WTC11 (cell line): ENCODE results near the gene ODAD3. TPM values are rescaled to one million over a fixed set of nuclear protein-coding genes. Genes with fewer than 3 reads are reported as not detected.
A peak's percentile ranks its signal among the peaks of the same experiment; 100 is the strongest.

Source experiments
- ATAC-seq: fragments of 200-7000 bp; cut with Tn5 transposase; 2 replicates; pipeline ENCODE4 v1.10.0; 2021; ENCODE audit warnings: mild to moderate bottlenecking, moderate library complexity
- CTCF ChIA-PET: fragments of 300-600 bp; sonication (Branson Sonifier 250); formaldehyde crosslinking; loops from one replicate; lab custom pipeline; 2021; ENCODE audit warnings: antibody characterized with exemption; lab: Charles Lee
- POLR2A ChIA-PET: fragments of 350-600 bp; sonication (Branson Sonifier 250); formaldehyde crosslinking; loops from one replicate; lab custom pipeline; 2021; ENCODE audit warnings: antibody characterized with exemption; lab: Charles Lee
- DNase-seq: peaks from one replicate; pipeline ENCODE4 v3.0.0; 2021; ENCODE audit warnings: low spot score
- H3K27ac Mint-ChIP-seq: 2 replicates; pipeline ENCODE4 v1.8.0; 2021; ENCODE audit warnings: mixed read lengths
- H3K27me3 Mint-ChIP-seq: 2 replicates; pipeline ENCODE4 v1.8.0; 2021; ENCODE audit warnings: low read depth, mild to moderate bottlenecking, moderate library complexity, mixed read lengths
- H3K36me3 Mint-ChIP-seq: 2 replicates; pipeline ENCODE4 v1.8.0; 2021; ENCODE audit warnings: mixed read lengths
- H3K4me1 Mint-ChIP-seq: 2 replicates; pipeline ENCODE4 v1.8.0; 2022; ENCODE audit warnings: mixed read lengths
- H3K4me3 Mint-ChIP-seq: 2 replicates; pipeline ENCODE4 v1.8.0; 2021; ENCODE audit warnings: mild to moderate bottlenecking, moderate library complexity, mixed read lengths
- H3K9me3 Mint-ChIP-seq: 2 replicates; pipeline ENCODE4 v1.8.0; 2021; ENCODE audit warnings: mixed read lengths
- ATF3 ChIP-seq: sonication (generic); formaldehyde crosslinking; conservative IDR thresholded peaks from 2 replicates; pipeline ENCODE4 v1.8.1; 2022; ENCODE audit warnings: mild to moderate bottlenecking, missing genetic modification reagents
- E2F5 ChIP-seq: sonication (generic); formaldehyde crosslinking; IDR thresholded peaks from 2 replicates; pipeline ENCODE4 v1.8.1; 2022; ENCODE audit warnings: mild to moderate bottlenecking, moderate library complexity, missing genetic modification reagents
- ESRRA ChIP-seq: sonication (generic); formaldehyde crosslinking; IDR thresholded peaks from 2 replicates; pipeline ENCODE4 v1.8.1; 2022; ENCODE audit warnings: mild to moderate bottlenecking, missing genetic modification reagents, borderline replicate concordance
- ETV6 ChIP-seq: sonication (generic); formaldehyde crosslinking; IDR thresholded peaks from 2 replicates; pipeline ENCODE4 v1.8.1; 2022; ENCODE audit warnings: mild to moderate bottlenecking, missing genetic modification reagents
- FOXJ3 ChIP-seq: sonication (generic); formaldehyde crosslinking; IDR thresholded peaks from 2 replicates; pipeline ENCODE4 v1.9.0; 2021; ENCODE audit warnings: missing genetic modification reagents, mild to moderate bottlenecking, borderline replicate concordance
- HMGA2 ChIP-seq: fragments of 250-450 bp; sonication (Bioruptor Pico); IDR thresholded peaks from 2 replicates; pipeline ENCODE4 v1.4.0; 2021; ENCODE audit warnings: mild to moderate bottlenecking, moderate library complexity
- JAZF1 ChIP-seq: fragments of 250-450 bp; sonication (Bioruptor Pico); IDR thresholded peaks from 2 replicates; pipeline ENCODE4 v1.9.0; 2021; ENCODE audit warnings: moderate library complexity, mild to moderate bottlenecking, inconsistent platforms
- JUN ChIP-seq: sonication (generic); formaldehyde crosslinking; IDR thresholded peaks from 2 replicates; pipeline ENCODE4 v1.8.0; 2023; ENCODE audit warnings: mild to moderate bottlenecking, missing genetic modification reagents
- MLX ChIP-seq: sonication (generic); formaldehyde crosslinking; IDR thresholded peaks from 2 replicates; pipeline ENCODE4 v1.8.1; 2023; ENCODE audit warnings: mild to moderate bottlenecking, missing genetic modification reagents, moderate library complexity
- NFYB ChIP-seq: sonication (generic); formaldehyde crosslinking; conservative IDR thresholded peaks from 2 replicates; pipeline ENCODE4 v1.8.0; 2022; ENCODE audit warnings: low read depth, missing genetic modification reagents
- PRDM15 ChIP-seq: sonication (generic); formaldehyde crosslinking; IDR thresholded peaks from 2 replicates; pipeline ENCODE4 v1.8.0; 2022; ENCODE audit warnings: missing genetic modification reagents
- SMAD3 ChIP-seq: sonication (generic); formaldehyde crosslinking; IDR thresholded peaks from 2 replicates; pipeline ENCODE4 v1.8.0; 2022; ENCODE audit warnings: missing genetic modification reagents, mild to moderate bottlenecking, borderline replicate concordance
- SMAD4 ChIP-seq: sonication (generic); formaldehyde crosslinking; IDR thresholded peaks from 2 replicates; pipeline ENCODE4 v1.8.0; 2022; ENCODE audit warnings: mild to moderate bottlenecking, missing genetic modification reagents
- ZNF396 ChIP-seq: fragments of 250-450 bp; sonication (Bioruptor Pico); IDR thresholded peaks from 2 replicates; pipeline ENCODE4 v1.8.0; 2021; ENCODE audit warnings: mild to moderate bottlenecking, moderate library complexity, borderline replicate concordance
- ZNF532 ChIP-seq: fragments of 250-450 bp; sonication (Bioruptor Pico); IDR thresholded peaks from 2 replicates; pipeline ENCODE4 v1.9.0; 2021; ENCODE audit warnings: mild to moderate bottlenecking, borderline replicate concordance
- total RNA-seq: library from RNA; stranded (reverse); gene quantifications from 3 replicates; pipeline ENCODE4 v1.2.3, GENCODE V29; 2021

ODAD3 gene
- total RNA-seq, 1 experiment from 2014 or later, result 4.1 TPM

GRCh38 chr19:11481534-11482383 lies 46.8 kb upstream of the ODAD3 start (continued):
- peak; percentile 21; the same call in 1 of the 2 replicates for TF ChIP-seq E2F5 (CRISPR knock-in tag)
- TF ChIP-seq PRDM15 (CRISPR knock-in tag), result 0 out of 2 replicates have a peak, but pooled peaks have one; percentile 21
- no peak for TF ChIP-seq SMAD3 (CRISPR knock-in tag)
- peak; percentile 68; the same call in 1 of the 2 replicates for TF ChIP-seq ATF3 (CRISPR knock-in tag)
- peak; percentile 66; the same call in 1 of the 2 replicates for TF ChIP-seq ETV6 (CRISPR knock-in tag)
- TF ChIP-seq NFYB (CRISPR knock-in tag), result peak; percentile 78
- no peak for TF ChIP-seq ESRRA (CRISPR knock-in tag)
- no peak for TF ChIP-seq ZNF396
- TF ChIP-seq ZNF532, result no peak
- no peak for TF ChIP-seq HMGA2 (CRISPR knock-in tag)
- no peak for TF ChIP-seq JAZF1 (CRISPR knock-in tag)
- TF ChIP-seq JUN (CRISPR knock-in tag), result peak; percentile 81; the same call in 1 of the 2 replicates

- H3K36me3 Mint-ChIP-seq, result no peaks in the 10 kb centered on the region
- H3K4me1 Mint-ChIP-seq, result peaks cover 13% of the 10 kb centered on the region
- POLR2A ChIA-PET, result interaction anchor here (1.6 kb wide), 1 partner anchor 59 kb away, joined by 4 read pairs; no protein-coding TSS in a partner anchor
- no peak for TF ChIP-seq FOXJ3 (CRISPR knock-in tag)
- no peak for TF ChIP-seq MLX (CRISPR knock-in tag)
- TF ChIP-seq NFYB (CRISPR knock-in tag), result peak; percentile 69
- TF ChIP-seq SMAD4 (CRISPR knock-in tag), result no peak
- ATAC-seq (peak; percentile 6), DNase-seq (peak; percentile 69)
- CTCF ChIA-PET, result interaction anchor here (0.5 to 3.1 kb wide), 10 partner anchors 11 to 253 kb away, joined by 3 to 36 read pairs (median 6); partner anchors contain the start of gene RGL3
- H3K4me3 Mint-ChIP-seq, result peak within 1 kb of the TSS; percentile 62
- H3K27me3 Mint-ChIP-seq, result peaks cover 55% of the 10 kb centered on the region
- H3K27ac Mint-ChIP-seq, result no peak within 1 kb of the TSS
- H3K9me3 Mint-ChIP-seq, result no peaks in the 10 kb centered on the region
Observed at GRCh38 chr19:11480715-11481533, 46.0 kb upstream of the ODAD3 start, which contains the start of gene ELAVL3. TSS of gene ELAVL3 (minus strand) at chr19:11481046. CDS start at chr19:11480608, 438 bp downstream.
